HG03520 (cell line): ENCODE measurements around the gene BMF.
"Not testable (repeated sequence)": the region's sequence is repeated elsewhere in the genome, so short reads cannot be mapped to it uniquely, and the experiment has no call there.

Experiments
- ATAC-seq: cut with Tn5 transposase; IDR thresholded peaks from one replicate; pipeline ENCODE4 v1.9.1; 2021; ENCODE audit warnings: mild to moderate bottlenecking, moderate library complexity; ENCODE audit not compliant: unreplicated experiment

The BMF gene

GRCh38 chr15:40108855-40109735 is at the start of gene BMF:
BMF (minus strand) TSS chr15:40108879; CDS start chr15:40106086, 2,793 bp downstream.
- peak; percentile 60 for ATAC-seq

DNA sequence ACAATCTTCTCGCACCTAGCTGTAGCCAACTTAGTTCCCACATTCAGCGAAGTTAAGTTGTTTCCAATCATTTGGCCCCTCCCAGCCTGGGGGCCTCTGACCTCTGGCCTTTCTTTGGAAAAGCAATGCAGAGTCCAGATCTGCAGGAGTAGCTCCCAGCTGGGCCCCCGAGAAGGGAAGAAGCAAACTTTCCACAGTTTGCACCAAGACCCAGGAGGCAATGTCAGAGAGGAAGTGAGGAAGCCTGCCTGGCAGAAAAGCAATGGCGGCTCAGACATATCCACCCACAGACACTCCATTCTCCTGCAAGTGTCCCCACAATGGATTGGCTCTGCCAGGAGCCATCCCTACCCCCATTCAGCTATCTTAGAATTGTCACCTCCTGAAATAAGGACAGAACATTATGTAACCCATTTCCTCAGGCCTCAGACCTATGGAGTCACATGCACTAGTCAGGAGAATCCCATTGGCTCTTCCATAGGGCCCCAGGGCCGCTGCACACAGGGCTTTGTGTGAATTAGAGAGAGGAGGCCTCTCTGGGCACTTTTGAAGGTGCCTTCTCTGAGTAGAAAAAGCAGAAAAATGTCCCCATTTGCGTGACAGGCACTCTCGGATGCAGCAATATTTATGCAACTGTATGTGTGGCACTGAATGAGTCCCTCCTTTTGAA is 49.2 kb upstream of the BMF start:
- no peak for ATAC-seq

- ATAC-seq, result no peak
Measured at GRCh38 chr15:40155270-40155910, 46.7 kb upstream of the BMF start.

GRCh38 chr15:40154821-40155220 is 46.1 kb upstream of the BMF start:
- not testable (repeated sequence) for ATAC-seq

DNA sequence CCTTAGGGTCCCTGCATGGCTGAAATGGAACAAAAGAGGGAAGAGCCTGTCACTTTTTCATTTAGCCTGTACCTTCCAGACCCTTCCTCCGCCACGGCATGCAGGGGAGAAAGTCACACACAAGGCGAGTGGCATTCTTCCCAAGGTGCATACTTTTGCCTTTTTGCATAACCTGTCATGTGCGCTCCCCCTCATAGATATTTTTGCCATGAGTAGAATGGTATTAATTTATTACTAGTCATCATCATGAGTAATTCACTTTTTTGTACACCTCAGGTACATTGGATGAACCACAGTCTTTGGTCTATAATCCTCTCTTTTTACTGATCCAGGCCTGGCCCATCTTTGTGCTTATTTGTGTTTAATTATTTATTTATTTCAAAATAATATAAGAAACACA is 43.3 kb upstream of the BMF start:
- no peak for ATAC-seq

DNA sequence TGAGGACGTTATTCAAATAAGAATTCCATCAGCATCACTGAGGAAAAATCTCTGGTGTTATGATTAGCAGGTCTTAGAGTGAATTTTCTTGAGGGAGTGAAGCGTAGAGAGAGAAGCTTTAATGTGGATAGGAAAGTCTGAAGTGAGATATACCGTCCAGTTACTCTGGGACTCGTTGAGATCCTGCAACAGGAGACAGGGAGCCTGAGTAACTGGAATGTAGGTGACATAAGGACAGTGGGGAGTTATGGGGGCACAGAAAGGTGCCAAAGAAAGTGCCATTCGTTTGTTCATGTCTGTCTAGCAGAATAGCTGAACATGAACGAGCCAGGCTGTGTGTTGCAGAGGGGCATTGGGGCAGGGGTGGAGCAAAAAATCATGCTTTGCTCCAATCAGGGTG is 42.8 kb upstream of the BMF start:
- ATAC-seq, result no peak

- ATAC-seq, result no peak
Measured at GRCh38 chr15:40150163-40150925, 41.7 kb upstream of the BMF start.

DNA sequence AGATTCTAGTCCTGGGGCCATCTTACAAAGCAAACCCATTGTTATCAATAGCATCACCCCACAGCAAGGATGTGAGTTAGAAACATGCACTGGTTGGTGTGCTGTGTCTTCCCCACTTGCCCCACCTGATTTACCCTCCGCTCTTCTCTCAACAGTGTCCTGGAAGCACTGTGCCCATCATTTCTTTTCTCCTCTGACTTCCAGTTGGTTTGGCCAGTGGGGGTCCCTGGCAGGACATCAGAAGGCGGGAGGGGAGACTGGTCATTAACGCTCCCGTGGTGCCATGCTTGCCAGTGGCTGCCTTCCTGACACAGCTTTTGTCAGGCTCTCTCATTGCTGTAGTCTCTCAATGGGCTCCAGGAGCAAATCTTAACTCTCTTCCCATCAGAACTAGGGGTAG is 40.7 kb upstream of the BMF start:
- ATAC-seq, result no peak

DNA sequence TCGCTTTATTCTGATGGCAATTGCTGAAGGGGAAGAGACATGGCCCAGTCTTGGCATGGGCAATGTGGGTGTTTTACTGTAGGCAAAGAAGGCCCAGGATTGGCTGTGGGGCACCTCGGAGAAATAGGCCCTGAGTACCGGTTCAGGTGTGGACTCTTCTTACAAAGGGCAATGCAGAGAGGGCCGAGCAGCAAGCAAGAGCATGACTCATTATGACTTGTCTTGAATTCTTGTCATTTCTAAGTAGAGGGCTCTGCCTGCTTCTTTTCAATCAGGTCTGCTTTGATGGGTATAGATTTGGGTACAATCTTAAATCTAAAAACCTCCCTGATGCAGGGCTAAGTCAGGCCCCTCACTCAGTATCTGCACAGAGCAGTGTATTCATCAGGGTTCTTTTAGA is 37.4 kb upstream of the BMF start:
- ATAC-seq, result no peak

GRCh38 chr15:40142428-40142827 is 33.7 kb upstream of the BMF start:
- ATAC-seq, result no peak

DNA sequence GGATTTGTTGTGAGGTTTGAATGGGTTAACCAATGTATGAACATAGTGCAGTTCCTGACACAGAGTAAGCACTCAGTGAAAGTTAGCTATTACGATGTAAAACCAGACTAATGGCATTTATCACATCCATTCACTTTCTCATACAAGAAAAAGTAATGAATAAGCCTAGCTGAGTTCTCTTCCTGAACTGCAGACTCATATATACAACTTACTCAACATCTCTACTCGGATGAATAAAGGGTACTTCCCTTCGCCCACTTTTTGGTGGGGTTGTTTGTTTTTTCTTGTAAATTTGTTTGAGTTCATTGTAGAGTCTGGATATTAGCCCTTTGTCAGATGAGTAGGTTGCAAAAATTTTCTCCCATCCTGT is 29.5 kb upstream of the BMF start:
- ATAC-seq, result not testable (repeated sequence)

DNA sequence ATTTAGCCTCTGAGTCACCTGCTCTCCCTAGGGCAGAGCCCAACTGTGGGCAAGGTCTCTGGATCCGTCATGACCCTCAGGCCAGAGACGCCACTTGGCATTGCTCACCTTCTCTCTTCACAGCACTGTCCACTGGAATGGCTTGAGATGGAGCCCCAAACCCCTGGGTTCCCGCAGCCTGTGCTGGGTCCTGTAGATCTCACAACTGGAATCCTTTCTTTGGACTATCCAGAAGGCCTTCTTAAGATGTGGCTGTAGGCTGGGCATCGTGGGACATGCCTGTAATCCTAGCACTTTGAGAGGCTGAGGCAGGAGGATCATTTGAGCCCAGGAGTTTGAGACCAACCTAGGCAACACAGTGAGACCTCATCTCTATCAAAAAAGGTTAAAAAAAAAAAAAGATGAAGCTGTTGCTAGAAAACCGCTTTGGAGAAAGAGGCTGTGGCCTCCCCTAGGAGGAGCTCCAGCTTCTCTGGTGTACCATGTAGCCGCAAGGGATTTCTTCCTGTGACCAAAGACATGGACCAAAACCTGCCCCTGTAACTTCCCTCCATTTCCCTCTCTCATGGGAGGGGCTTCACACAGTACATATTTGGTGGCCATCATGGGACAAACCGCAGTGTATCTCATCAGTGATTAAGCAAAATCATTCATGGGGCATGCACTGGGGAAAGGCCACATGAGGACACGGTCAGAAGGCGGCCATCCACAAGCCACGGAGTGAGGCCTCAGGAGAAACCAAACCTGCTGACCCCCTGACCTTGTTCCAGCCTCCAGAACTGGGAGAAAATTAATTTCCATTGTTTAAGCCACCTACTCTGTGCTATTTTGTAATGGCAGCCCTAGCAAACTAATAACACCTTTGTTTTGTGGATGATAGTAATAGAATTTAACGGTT is 28.9 kb upstream of the BMF start:
- ATAC-seq, result no peak

- ATAC-seq, result no peak
Measured at GRCh38 chr15:40136470-40137302, 28.0 kb upstream of the BMF start.

GRCh38 chr15:40135846-40136450 is 27.3 kb upstream of the BMF start:
- ATAC-seq, result not testable (repeated sequence)

DNA sequence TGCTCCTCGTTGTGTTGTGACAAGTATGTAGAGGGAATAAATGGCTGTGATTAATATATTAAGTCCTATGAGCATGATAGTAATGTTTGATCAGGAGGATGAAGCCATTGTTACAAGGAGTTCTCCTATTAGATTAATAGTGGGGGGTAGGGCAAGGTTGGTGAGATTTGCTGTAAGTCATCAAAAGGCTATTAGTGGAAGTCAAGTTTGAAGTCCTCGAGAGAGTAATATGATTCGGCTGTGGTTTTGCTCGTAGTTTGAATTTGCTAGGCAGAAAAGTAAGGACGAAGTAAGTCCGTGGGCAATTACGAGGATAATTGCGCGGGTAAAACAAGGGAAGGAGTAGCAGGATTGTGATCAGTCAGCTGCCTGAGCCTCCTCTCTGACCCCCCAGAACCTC is 26.2 kb upstream of the BMF start:
- ATAC-seq, result no peak

GRCh38 chr15:40133544-40133943 is 24.9 kb upstream of the BMF start:
- no peak for ATAC-seq

DNA sequence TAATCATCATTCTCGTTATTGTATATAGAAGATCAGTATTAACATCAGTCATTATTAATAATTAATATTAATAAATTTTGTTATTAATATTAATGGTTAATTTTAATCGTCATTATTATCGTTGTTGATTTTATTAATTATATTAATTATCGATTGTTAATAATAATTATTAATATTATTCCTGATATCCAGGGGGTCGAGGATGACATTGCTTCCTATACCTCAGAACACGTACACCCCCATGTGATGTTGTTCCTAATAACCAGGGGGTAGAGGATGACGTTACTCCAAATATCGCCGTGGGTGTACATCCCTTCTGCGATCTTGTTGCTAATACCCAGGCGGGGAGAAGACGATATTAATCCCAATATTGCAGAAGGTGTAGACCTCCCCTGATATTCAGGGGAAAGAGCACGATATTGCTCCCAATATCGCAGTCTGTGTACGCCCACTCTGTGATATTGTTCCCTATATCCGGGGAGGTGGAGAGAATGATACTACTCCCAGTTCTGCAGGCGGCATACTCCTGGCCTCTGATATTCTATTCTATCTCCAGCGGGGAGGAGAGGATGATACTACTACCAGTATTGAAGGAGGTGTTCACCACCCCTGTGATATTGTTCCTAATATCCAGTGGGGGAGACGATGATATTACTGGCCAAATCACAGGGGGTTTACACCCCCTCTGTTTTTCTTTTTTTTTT is 22.3 kb upstream of the BMF start:
- ATAC-seq, result no peak

DNA sequence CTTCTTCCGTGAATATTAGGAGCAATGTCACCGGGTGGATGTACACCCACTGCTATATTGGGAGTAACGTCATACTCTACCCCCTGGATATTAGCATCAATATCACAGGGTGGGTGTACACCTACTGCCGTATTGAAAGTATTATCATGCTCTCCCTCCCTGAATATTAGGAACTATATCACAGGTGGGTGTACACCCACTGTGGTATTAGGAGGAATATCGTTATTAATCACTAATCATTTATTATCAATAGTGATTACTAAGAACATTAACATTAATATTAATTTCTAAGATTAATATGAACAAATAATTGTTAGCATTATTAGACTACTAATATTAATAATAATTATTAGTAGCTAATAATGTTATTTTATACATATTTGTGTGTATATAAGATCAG is 21.4 kb upstream of the BMF start:
- no peak for ATAC-seq
